SK-N-MC (cell line): Measurements from ENCODE around the gene CDK4.
"Not testable (repeated sequence)": the region's sequence is repeated elsewhere in the genome, so short reads cannot be mapped to it uniquely, and the experiment has no call there.

Experiments used
- EZH2 ChIP-seq: fragments of 200-600 bp; sonication (generic); IDR thresholded peaks from one replicate; pipeline ENCODE4 v1.6.1; 2017; ENCODE audit warnings: antibody characterized with exemption
- FOXP2 ChIP-seq: optimal IDR thresholded peaks from 2 replicates; pipeline ENCODE3; 2011; ENCODE audit warnings: mild to moderate bottlenecking, moderate library complexity; ENCODE audit not compliant: insufficient read depth; ENCODE audit errors: extremely low read length, control extremely low read depth
- POLR2AphosphoS5 ChIP-seq: IDR thresholded peaks from 2 replicates; pipeline ENCODE4 v1.6.1; 2012; ENCODE audit warnings: mild to moderate bottlenecking, low read depth, low read length, borderline replicate concordance

- TF ChIP-seq FOXP2, EZH2, POLR2AphosphoS5: not testable (repeated sequence)
Measured at GRCh38 chr12:57715036-57715748, 36.9 kb downstream of the CDK4 start.
